GM18498 (cell line): ENCODE results near the gene EIF4A2.
"Not testable (repeated sequence)": the region's sequence is repeated elsewhere in the genome, so short reads cannot be mapped to it uniquely, and the experiment has no call there.

Experiments
- ATAC-seq: cut with Tn5 transposase; IDR thresholded peaks from one replicate; pipeline ENCODE4 v1.9.1; 2021; ENCODE audit warnings: mild to moderate bottlenecking, moderate library complexity; ENCODE audit not compliant: unreplicated experiment

The EIF4A2 gene

GRCh38 chr3:186784820-186785494, 1.6 kb downstream of the EIF4A2 start:
- ATAC-seq = no peak

- no peak for ATAC-seq
Measured at GRCh38 chr3:186785495-186786018, 2.2 kb downstream of the EIF4A2 start.

GRCh38 chr3:186786922-186787321, 3.5 kb downstream of the EIF4A2 start:
- no peak for ATAC-seq

GRCh38 chr3:186787642-186788481, 4.5 kb downstream of the EIF4A2 start:
- no peak for ATAC-seq

GRCh38 chr3:186788482-186789370, 5.3 kb downstream of the EIF4A2 start:
- ATAC-seq = no peak

GRCh38 chr3:186789554-186790260, 6.3 kb downstream of the EIF4A2 start:
- ATAC-seq = no peak

- no peak for ATAC-seq
Measured at GRCh38 chr3:186790261-186790981, 7.0 kb downstream of the EIF4A2 start.

- no peak for ATAC-seq
Measured at GRCh38 chr3:186798239-186798874, 15.0 kb downstream of the EIF4A2 start.

- no peak for ATAC-seq
Measured at GRCh38 chr3:186800285-186800684, 16.9 kb downstream of the EIF4A2 start.

GRCh38 chr3:186802701-186803100, 19.3 kb downstream of the EIF4A2 start:
- ATAC-seq = no peak

- not testable (repeated sequence) for ATAC-seq
Measured at GRCh38 chr3:186803447-186803846, 20.1 kb downstream of the EIF4A2 start.

GRCh38 chr3:186806089-186807055, 23.0 kb downstream of the EIF4A2 start, which contains the start of gene RFC4:
Gene RFC4 (minus strand): TSS chr3:186806482. CDS start chr3:186804713, 1,769 bp downstream.
- peak; percentile 92 for ATAC-seq

- ATAC-seq = no peak
Measured at GRCh38 chr3:186807231-186807630, 23.9 kb downstream of the EIF4A2 start.

- ATAC-seq = no peak
Measured at GRCh38 chr3:186810336-186810996, 27.1 kb downstream of the EIF4A2 start.

- not testable (repeated sequence) for ATAC-seq
Measured at GRCh38 chr3:186811313-186811712, 27.9 kb downstream of the EIF4A2 start.

GRCh38 chr3:186814100-186814499, 30.7 kb downstream of the EIF4A2 start:
- no peak for ATAC-seq

- no peak for ATAC-seq
Measured at GRCh38 chr3:186815435-186815834, 32.1 kb downstream of the EIF4A2 start.
